Heart left ventricle (tissue), 13 donors: Measurements from ENCODE around the gene CLSTN2.

Experiments used
- CTCF ChIP-seq, 12 donors: fragments of 200-600 bp; sonication (generic) in 4 of 12; IDR thresholded peaks; one replicate each; pipeline versions ENCODE4 v1.5.0 to v1.8.0; 2018 to 2022; ENCODE audit warnings: antibody characterized with exemption in 12 of 12, mild to moderate bottlenecking in 5 of 12
- POLR2A ChIP-seq, 2 donors: fragments of 450-650 bp; IDR thresholded peaks; one replicate each; pipeline ENCODE4 v1.6.1; 2017; ENCODE audit warnings: antibody characterized with exemption in 2 of 2, mild to moderate bottlenecking in 2 of 2, moderate library complexity in 2 of 2
- donor health status: ischemic (EF 13 %, LVEDD 7.1; RV severe dilation, severe dysfunction).
- donor health status: DM: no; HTN: yes; CAD: no.
- donor health status: DM: no; HTN: no; CAD: no.
- donor health status: ischemic (EF 25% LVEDD 6.9; RV normal size, moderate dysfunction).
- donor health status: ischemic (EF 25% LVEDD 5.7; RV mildly dilated, moderate dysfunction).
- donor health status: ischemic (EF 35%, LVEDD 5.7; RV mildly dilated, moderate dysfunction).
- donor health status: nonischemic (EF 11% LVEDD 7.7; RV severe dilation, severe dysfunction).
- donor health status: DM: yes; HTN: yes; CAD: no.
- donor health status: PGD.
- donor health status: ischemic (EF 29% LVEDD 5.4; RV normal size, mild dysfunction).
- donor health status: nonischemic (EF 23%, LVEDD 6.1; RV moderate dilation, normal function).

GRCh38 chr3:140316466-140316865, 381.5 kb downstream of the CLSTN2 start:
- no peak for TF ChIP-seq CTCF (IDR thresholded peaks at IDR 0.05)
- no peak for TF ChIP-seq POLR2A (IDR thresholded peaks at IDR 0.05)
